GM18505 (cell line): Measurements from ENCODE around the gene MTRF1L.

ENCODE experiments used
- ATAC-seq: cut with Tn5 transposase; IDR thresholded peaks from one replicate; pipeline ENCODE4 v1.9.1; 2021; ENCODE audit not compliant: unreplicated experiment
- POLR2A ChIP-seq: IDR thresholded peaks from 4 replicates; pipeline ENCODE4 v1.6.1; 2011; ENCODE audit warnings: borderline replicate concordance; ENCODE audit not compliant: insufficient read depth, insufficient read length; ENCODE audit errors: extremely low read depth

MTRF1L gene, protein sequence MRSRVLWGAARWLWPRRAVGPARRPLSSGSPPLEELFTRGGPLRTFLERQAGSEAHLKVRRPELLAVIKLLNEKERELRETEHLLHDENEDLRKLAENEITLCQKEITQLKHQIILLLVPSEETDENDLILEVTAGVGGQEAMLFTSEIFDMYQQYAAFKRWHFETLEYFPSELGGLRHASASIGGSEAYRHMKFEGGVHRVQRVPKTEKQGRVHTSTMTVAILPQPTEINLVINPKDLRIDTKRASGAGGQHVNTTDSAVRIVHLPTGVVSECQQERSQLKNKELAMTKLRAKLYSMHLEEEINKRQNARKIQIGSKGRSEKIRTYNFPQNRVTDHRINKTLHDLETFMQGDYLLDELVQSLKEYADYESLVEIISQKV

DNA sequence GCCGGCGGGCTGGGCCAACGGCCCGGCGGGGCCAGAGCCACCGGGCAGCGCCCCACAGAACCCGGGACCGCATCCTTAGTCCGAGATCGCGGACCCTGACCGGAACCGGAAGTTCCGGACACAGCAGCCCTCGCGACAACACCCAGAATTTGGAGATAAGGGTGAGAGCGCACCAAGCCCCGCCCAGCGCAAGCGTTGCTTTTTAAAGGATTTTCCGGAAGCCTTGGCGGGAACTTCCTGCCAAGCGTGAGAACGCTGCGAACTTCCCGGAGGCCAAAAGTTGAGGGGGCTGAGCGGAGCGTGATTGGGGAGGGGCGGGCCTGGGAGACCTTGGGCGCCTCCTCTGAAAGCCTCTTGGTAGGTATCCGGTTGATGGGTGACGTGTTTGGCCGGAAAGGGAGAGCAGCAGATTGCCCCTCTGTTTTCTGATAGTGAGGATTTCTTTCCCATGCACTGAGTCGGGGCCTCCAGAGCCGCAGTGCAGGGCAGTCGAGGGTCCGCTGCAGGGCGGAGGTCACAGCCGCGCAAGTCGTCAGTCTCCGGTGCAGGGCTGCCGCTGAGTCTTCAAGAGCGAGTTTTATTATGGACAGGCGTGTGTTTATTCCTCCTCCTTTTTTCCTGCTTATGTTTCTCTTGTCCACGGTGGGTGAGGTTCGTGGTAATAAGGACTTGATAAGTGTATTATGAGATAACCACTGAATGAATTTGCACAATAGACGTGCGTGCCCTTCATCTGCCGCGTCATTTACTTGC is at the start of gene MTRF1L:
Gene MTRF1L, minus strand, starts transcription at position 97 of the 753 bp plus-strand sequence. Its CDS starts 24 bp downstream, at position 73.
- peak; percentile 95 for ATAC-seq
- TF ChIP-seq POLR2A, result peak; percentile 62

DNA sequence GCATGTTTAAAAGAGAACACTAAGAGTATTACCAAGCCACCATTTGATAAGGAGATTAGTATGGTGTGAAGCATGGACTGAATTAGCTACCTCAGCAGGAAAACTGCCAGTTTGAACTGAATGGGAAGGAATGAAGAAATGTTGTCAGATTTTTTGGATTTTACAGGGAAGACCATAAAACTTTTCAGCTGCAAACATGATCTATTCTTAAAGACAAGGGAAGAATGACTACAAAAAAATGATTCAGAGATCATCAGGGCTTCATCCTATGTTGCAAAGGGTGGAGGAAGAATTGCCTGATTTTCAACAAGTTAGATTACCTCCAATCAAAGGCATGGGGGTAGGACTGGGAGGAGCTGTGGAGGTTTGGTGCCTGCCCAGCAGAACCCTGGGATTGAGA is 49.3 kb upstream of the MTRF1L start:
- no peak for ATAC-seq
- no peak for TF ChIP-seq POLR2A

- no peak for ATAC-seq
- no peak for TF ChIP-seq POLR2A
Measured at GRCh38 chr6:153048631-153049030, 46.1 kb upstream of the MTRF1L start.

- TF ChIP-seq POLR2A, result no peak
- ATAC-seq, result no peak
Measured at GRCh38 chr6:153047386-153047785, 44.9 kb upstream of the MTRF1L start.

DNA sequence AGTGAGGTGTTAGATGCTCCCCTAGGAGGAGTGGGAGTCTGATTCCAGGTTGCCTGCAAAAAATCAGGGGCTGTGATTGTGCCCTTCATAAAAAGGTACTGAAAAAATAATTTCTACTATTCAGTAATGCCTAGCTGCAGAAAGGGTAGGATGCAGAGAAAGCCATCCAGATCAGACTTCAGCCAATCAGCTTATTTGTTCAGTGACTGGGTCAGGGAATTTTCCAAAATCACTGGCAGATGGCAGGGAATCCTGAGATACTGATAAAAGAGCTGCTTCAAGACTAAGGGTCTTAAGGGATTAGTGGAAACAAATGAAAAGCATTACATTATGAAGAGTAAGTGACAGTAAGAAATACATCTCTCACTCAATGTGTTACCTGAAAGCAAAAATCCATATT is 42.8 kb upstream of the MTRF1L start:
- ATAC-seq, result no peak
- TF ChIP-seq POLR2A, result no peak

- TF ChIP-seq POLR2A, result no peak
- ATAC-seq, result no peak
Measured at GRCh38 chr6:153044295-153044694, 41.8 kb upstream of the MTRF1L start.

GRCh38 chr6:153043719-153044118 is 41.2 kb upstream of the MTRF1L start:
- ATAC-seq, result no peak
- TF ChIP-seq POLR2A, result no peak

DNA sequence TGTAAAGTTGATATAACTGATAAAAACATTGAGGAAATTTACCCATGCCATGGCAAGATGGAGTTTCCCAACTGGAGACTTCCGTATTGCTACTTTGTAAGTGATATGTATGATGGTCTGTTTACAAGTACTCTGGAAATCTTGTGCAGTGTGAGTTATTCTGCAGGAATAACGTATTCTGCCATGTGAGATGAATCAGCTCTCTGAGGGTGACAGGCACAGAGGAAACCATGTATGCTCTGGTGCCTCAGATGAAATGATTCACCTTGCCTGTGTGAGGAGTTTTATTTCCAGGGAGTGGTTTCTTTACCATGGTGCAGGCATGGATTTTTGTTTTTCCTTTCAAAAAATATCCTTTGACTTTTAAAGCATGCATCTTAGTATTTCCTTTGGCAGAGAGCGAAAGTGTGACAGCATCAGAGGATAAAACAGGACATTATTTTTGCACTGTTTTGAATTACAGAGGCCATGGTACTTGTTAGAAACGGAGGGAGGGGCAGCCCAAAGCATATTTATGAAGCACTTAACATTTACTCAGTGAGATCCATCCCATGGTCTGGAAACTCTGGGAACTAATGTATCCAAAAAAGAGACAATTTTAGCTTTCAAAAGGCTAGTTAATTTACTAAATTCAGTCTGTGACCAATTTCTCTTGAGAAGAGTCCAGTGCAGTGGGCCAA is 36.0 kb upstream of the MTRF1L start:
- TF ChIP-seq POLR2A, result no peak
- no peak for ATAC-seq

- no peak for ATAC-seq
- TF ChIP-seq POLR2A, result no peak
Measured at GRCh38 chr6:153034139-153034538, 31.6 kb upstream of the MTRF1L start.

DNA sequence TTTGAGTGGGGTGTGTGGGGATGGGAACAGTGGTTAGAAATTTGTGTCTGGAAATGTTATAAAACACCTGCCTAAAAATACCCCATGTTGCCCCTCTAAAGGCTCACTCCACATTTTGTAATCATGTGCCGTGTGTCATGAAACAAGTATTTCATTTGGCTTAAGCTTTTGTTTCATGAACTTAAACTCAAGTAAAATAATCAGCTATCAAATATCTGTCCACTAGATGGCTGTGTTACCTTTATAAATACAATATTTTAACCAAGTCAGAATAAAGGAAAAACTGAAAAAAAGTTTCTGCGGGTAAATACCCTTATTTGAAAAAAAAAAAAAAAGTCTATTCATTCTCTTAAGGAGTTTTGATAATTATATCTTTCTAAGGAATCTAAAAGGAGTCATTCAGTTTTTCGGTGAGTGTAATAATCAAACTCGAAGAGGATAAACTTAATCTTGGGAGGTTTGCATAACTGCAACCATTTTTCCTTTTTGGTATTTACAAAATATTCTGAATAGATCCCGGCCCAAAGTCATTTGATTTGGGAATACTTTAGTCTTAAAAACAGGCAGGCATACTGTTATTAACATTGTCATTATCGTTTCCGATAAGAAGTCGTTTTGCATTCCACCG is 29.9 kb upstream of the MTRF1L start:
- no peak for ATAC-seq
- TF ChIP-seq POLR2A, result no peak

GRCh38 chr6:153031335-153031955 is 28.9 kb upstream of the MTRF1L start:
- no peak for TF ChIP-seq POLR2A
- ATAC-seq, result no peak

GRCh38 chr6:153028963-153029362 is 26.5 kb upstream of the MTRF1L start:
- no peak for TF ChIP-seq POLR2A
- ATAC-seq, result no peak

DNA sequence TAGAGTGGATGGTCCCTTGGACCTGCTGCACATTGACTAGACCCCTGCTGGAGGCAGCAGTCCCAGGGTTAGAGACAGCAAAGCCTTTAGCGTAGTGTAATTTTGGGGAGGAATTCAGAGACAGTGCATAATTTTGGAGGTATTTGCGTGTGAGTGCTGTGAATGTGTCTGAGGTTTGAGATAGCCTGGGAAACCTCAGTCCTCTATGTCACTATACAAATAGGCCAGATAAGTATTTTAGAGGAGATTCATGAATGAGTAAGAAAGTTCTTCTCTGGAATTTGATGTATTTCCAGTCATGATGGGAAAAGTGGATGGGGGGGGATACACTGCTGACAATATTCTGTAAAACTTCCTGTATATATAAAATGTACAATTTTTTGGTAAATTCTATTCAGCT is 25.8 kb upstream of the MTRF1L start:
- TF ChIP-seq POLR2A, result no peak
- no peak for ATAC-seq
